Thyroid gland (tissue), 4 donors: ENCODE measurements around the gene NHERF2. TPM values are rescaled to one million over a fixed set of nuclear protein-coding genes. Genes with fewer than 3 reads are reported as not detected.

Experiments
- DNase-seq, 2 donors: peaks; one replicate each; pipeline ENCODE4 v3.0.0-alpha.2; 2019
- H3K27ac ChIP-seq, 3 donors: fragments of 200-600 bp; sonication (generic); 1 replicate in 2 of 3; 2 replicates in 1 of 3; pipeline ENCODE4 v1.5.1; 2016 to 2019; ENCODE audit warnings: mild to moderate bottlenecking in 1 of 3, moderate library complexity in 1 of 3
- H3K27me3 ChIP-seq: fragments of 200-600 bp; sonication (generic); one replicate; pipeline ENCODE4 v1.5.1; 2019
- H3K36me3 ChIP-seq, 2 donors: fragments of 200-600 bp; sonication (generic); one replicate each; pipeline ENCODE4 v1.5.1; 2016 to 2019
- H3K4me1 ChIP-seq, 2 donors: fragments of 200-600 bp; sonication (generic); one replicate each; pipeline ENCODE4 v1.5.1; 2017 to 2019
- H3K4me3 ChIP-seq, 3 donors: fragments of 200-600 bp; sonication (generic); replicated peaks in 1 of 3; 1 replicate in 2 of 3; 2 replicates in 1 of 3; pipeline ENCODE4 v1.5.1; 2016; ENCODE audit warnings: mild to moderate bottlenecking in 1 of 3
- H3K9me3 ChIP-seq: fragments of 200-600 bp; sonication (generic); one replicate; pipeline ENCODE4 v1.5.1; 2017
- POLR2A ChIP-seq, 2 donors: fragments of 450-650 bp; IDR thresholded peaks; one replicate each; pipeline ENCODE4 v1.6.1; 2017; ENCODE audit warnings: antibody characterized with exemption in 2 of 2, mild to moderate bottlenecking in 2 of 2, moderate library complexity in 1 of 2
- WGBS, 2 donors: methylation state at CpG; one replicate each; pipeline ENCODE4 v1.1.5; 2017; 5-methylcytosine and 5-hydroxymethylcytosine counted together
- intact Hi-C: fragments of 100-400 bp; cut with DNase I; formaldehyde crosslinking; loops from one replicate; pipeline ENCODE4 v1.15.1; 2023
- total RNA-seq, 4 donors: library from RNA; depleted of rRNA; stranded (reverse); fragments of >200 nt; gene quantifications; one replicate each; pipeline ENCODE4 v1.2.3, GENCODE V29; 2016
- TF ChIP-seq, protein P1 (sequence below), 6 experiments: fragments of 200-600 bp in 3 of 6; fragments of 450-650 bp in 3 of 6; sonication (generic) in 3 of 6; IDR thresholded peaks; one replicate each; pipeline ENCODE4 v1.5.1; 2016 to 2019; ENCODE audit warnings: antibody characterized with exemption in 6 of 6, mild to moderate bottlenecking in 2 of 6, inconsistent platforms in 1 of 6, moderate library complexity in 1 of 6

NHERF2 gene
- total RNA-seq, 4 donors from 2014 or later: 73.8 to 146 (median 81.6) TPM

GRCh38 chr16:2003827-2004641, 22.7 kb upstream of the NHERF2 start:
- Histone ChIP-seq H3K4me3 (no peak overlapping the region), H3K4me1 (peaks cover 21 to 43% of the 10 kb centered on the region in 2 donors), H3K27ac (no peak overlapping the region), H3K36me3 (peaks cover 38 to 40% of the 10 kb centered on the region in 2 donors), H3K9me3 (no peaks in the 10 kb centered on the region), H3K27me3 (no peaks in the 10 kb centered on the region)
- TF ChIP-seq, protein P1, sequence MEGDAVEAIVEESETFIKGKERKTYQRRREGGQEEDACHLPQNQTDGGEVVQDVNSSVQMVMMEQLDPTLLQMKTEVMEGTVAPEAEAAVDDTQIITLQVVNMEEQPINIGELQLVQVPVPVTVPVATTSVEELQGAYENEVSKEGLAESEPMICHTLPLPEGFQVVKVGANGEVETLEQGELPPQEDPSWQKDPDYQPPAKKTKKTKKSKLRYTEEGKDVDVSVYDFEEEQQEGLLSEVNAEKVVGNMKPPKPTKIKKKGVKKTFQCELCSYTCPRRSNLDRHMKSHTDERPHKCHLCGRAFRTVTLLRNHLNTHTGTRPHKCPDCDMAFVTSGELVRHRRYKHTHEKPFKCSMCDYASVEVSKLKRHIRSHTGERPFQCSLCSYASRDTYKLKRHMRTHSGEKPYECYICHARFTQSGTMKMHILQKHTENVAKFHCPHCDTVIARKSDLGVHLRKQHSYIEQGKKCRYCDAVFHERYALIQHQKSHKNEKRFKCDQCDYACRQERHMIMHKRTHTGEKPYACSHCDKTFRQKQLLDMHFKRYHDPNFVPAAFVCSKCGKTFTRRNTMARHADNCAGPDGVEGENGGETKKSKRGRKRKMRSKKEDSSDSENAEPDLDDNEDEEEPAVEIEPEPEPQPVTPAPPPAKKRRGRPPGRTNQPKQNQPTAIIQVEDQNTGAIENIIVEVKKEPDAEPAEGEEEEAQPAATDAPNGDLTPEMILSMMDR (IDR thresholded peaks at IDR 0.05): peak; percentile 73 to 95 (median 90)
- no peak for TF ChIP-seq POLR2A (IDR thresholded peaks at IDR 0.05)
- intact Hi-C loops: no loop called here
- peak; percentile 88 to 90 for DNase-seq
- WGBS, 2 donors: 26 to 53% methylated on average over 16 to 28 of the region's 36 CpGs

- peak in 1 of 2 donors; percentile 29 for DNase-seq
- TF ChIP-seq, protein P1 (IDR thresholded peaks at IDR 0.05): no peak
- H3K4me1 ChIP-seq: peaks cover 21 to 43% of the 10 kb centered on the region in 2 donors
- H3K27me3 ChIP-seq: no peaks in the 10 kb centered on the region
- no peak overlapping the region for H3K4me3 ChIP-seq
- no peaks in the 10 kb centered on the region for H3K9me3 ChIP-seq
- intact Hi-C loops: no loop called here
- H3K36me3 ChIP-seq: peaks cover 29 to 31% of the 10 kb centered on the region in 2 donors
- H3K27ac ChIP-seq: no peak overlapping the region
- 80 to 86% methylated on average over 16 to 25 of the region's 34 CpGs for WGBS, 2 donors
These were observed 21.7 kb upstream of the NHERF2 start for GRCh38 chr16:2004795-2005517.

DNA sequence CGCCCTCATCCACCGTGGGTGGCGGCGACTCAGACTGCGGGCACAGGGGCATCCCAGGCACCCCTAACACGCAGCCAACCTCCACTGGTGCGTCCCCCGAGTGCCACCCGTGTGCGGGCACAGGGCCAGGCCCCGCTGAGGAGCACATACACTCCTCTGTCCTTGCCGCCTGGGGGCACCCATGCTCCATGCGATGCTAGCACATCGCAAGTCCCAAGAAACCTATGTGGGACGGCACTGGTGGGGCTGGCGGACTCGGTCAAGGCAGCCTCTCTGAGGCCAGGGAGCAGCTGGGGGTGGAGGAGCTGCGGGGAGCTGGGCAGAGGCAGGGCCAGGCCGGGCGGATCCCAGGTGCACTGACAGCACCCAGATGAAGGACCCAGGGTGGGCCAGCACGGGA, 21.1 kb upstream of the NHERF2 start:
- Histone ChIP-seq H3K36me3 (peaks cover 24 to 26% of the 10 kb centered on the region in 2 donors), H3K4me3 (no peak overlapping the region), H3K27ac (no peak overlapping the region), H3K9me3 (no peaks in the 10 kb centered on the region), H3K4me1 (peaks cover 28 to 48% of the 10 kb centered on the region in 2 donors), H3K27me3 (no peaks in the 10 kb centered on the region)
- no peak for TF ChIP-seq POLR2A (IDR thresholded peaks at IDR 0.05)
- TF ChIP-seq, protein P1 (IDR thresholded peaks at IDR 0.05): no peak
- DNase-seq: peak in 1 of 2 donors; percentile 28
- WGBS, 2 donors: 83 to 84% methylated on average over 9 to 16 of the region's 21 CpGs
- intact Hi-C loops: no loop called here

DNA sequence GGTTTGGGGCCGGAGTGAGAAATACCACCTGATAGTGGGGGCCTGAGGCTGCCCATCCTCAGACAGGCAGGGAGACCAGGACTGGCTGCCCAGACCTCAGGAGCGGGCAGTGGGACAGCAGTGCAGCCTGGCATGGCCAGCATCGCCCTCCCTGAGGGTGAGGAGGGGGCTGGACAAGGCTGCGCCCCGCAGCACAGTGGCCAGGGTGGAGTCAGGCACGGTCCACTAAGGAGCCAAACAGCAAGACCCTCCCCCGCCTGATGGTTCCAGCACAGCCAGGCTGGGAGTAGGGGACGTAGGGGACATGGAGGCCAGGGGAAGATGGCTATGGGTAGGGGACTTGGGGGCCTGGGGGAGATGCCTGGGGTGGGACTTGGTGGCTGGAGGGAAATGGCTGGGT, 20.4 kb upstream of the NHERF2 start:
- WGBS, 2 donors: 92 to 96% methylated on average over 8 of the region's 8 CpGs
- H3K4me3 ChIP-seq: no peak overlapping the region
- intact Hi-C loops: no loop called here
- H3K27me3 ChIP-seq: no peaks in the 10 kb centered on the region
- H3K27ac ChIP-seq: no peak overlapping the region
- DNase-seq: no peak
- H3K4me1 ChIP-seq: peaks cover 28 to 48% of the 10 kb centered on the region in 2 donors
- TF ChIP-seq POLR2A (IDR thresholded peaks at IDR 0.05): no peak
- TF ChIP-seq, protein P1 (IDR thresholded peaks at IDR 0.05): no peak
- no peaks in the 10 kb centered on the region for H3K9me3 ChIP-seq
- H3K36me3 ChIP-seq: peaks cover 18 to 20% of the 10 kb centered on the region in 2 donors
